Measurements from ENCODE around the gene F2RL1. TPM values are rescaled to one million over a fixed set of nuclear protein-coding genes. Genes with fewer than 3 reads are reported as not detected.
"Not testable (repeated sequence)": the region's sequence is repeated elsewhere in the genome, so short reads cannot be mapped to it uniquely, and the experiment has no call there.

Gene F2RL1
- total RNA-seq, 1 donor from 2014 or later, result 2.0 TPM

GRCh38 chr5:76845890-76846289 is 27.1 kb downstream of the F2RL1 start:
- Histone ChIP-seq H3K9me3 (replicated peaks) (no peaks in the 10 kb centered on the region), H3K36me3 (no peaks in the 10 kb centered on the region), H3K27ac (replicated peaks) (no peak overlapping the region), H3K4me1 (peaks cover 5% of the 10 kb centered on the region), H3K4me3 (no peak overlapping the region), H3K27me3 (ENCODE audit: low read depth) (peaks cover 17% of the 10 kb centered on the region)
- DNase-seq, result no peak
- intact Hi-C loops (cut with micrococcal nuclease), result no loop called here
- TF ChIP-seq, protein P1, sequence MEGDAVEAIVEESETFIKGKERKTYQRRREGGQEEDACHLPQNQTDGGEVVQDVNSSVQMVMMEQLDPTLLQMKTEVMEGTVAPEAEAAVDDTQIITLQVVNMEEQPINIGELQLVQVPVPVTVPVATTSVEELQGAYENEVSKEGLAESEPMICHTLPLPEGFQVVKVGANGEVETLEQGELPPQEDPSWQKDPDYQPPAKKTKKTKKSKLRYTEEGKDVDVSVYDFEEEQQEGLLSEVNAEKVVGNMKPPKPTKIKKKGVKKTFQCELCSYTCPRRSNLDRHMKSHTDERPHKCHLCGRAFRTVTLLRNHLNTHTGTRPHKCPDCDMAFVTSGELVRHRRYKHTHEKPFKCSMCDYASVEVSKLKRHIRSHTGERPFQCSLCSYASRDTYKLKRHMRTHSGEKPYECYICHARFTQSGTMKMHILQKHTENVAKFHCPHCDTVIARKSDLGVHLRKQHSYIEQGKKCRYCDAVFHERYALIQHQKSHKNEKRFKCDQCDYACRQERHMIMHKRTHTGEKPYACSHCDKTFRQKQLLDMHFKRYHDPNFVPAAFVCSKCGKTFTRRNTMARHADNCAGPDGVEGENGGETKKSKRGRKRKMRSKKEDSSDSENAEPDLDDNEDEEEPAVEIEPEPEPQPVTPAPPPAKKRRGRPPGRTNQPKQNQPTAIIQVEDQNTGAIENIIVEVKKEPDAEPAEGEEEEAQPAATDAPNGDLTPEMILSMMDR (IDR thresholded peaks at IDR 0.05; ENCODE audit: borderline replicate concordance), result no peak

DNA sequence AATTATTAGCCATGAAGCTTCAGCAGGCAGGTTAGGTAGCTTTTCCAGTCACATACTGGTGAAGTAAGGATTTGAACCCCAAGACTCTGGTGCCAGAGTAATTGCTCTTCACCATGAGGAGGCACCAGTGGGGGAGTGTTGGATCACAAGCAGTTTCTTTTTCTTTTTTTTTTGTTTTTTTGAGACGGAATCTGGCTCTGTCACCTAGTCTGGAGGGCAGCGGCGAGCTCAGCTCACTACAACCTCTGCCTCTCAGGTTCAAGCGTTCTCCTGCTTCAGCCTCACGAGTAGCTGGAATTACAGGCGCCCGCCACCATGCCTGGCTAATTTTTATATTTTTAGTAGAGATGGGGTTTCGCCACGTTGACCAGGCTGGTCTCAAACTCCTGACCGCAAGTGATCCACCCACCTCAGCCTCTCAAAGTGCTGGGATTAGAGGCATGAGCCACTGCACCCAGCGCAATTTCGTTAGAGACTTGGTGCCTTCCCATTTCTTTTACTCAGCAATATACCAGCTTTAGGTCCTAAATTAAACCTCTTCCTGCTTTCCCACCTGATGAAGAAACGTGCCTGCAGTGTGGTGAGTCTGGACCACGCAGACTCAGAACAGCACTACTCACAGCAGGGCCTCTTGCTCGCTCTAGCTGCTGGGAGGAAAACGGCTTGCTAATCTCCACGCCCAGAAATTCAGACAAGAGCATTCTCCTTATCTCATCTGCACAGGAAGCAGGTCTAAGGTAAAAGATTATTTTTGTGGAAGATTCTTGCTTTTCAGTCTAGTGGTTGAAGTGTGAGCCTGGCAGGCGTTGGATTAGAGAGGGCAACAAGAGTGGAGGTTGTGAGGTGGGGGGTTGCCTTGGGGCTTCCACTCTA is 30.8 kb downstream of the F2RL1 start, which contains the start of gene S100Z:
Gene S100Z, plus strand, starts transcription at position 596 of the 873 bp plus-strand sequence. CDS start 25,346 bp downstream, outside the sequence.
- peaks cover 23% of the 10 kb centered on the region for H3K4me1 ChIP-seq
- no peaks in the 10 kb centered on the region for H3K36me3 ChIP-seq
- H3K9me3 ChIP-seq (replicated peaks), result no peaks in the 10 kb centered on the region
- H3K4me3 ChIP-seq, result no peak within 1 kb of the TSS
- DNase-seq, result no peak
- H3K27ac ChIP-seq (replicated peaks), result peak within 1 kb of the TSS; percentile 43
- H3K27me3 ChIP-seq (ENCODE audit: low read depth), result peaks cover 17% of the 10 kb centered on the region
- intact Hi-C loops (cut with micrococcal nuclease), result no loop called here
- TF ChIP-seq, protein P1 (IDR thresholded peaks at IDR 0.05; ENCODE audit: borderline replicate concordance), result no peak

GRCh38 chr5:76850543-76851145 is 31.8 kb downstream of the F2RL1 start:
- Histone ChIP-seq H3K36me3 (no peaks in the 10 kb centered on the region), H3K27ac (replicated peaks) (peak overlapping the region; percentile 43), H3K4me3 (no peak overlapping the region), H3K4me1 (peaks cover 23% of the 10 kb centered on the region), H3K27me3 (ENCODE audit: low read depth) (peaks cover 17% of the 10 kb centered on the region), H3K9me3 (replicated peaks) (no peaks in the 10 kb centered on the region)
- DNase-seq, result no peak
- intact Hi-C loops (cut with micrococcal nuclease), result no loop called here
- TF ChIP-seq, protein P1 (IDR thresholded peaks at IDR 0.05; ENCODE audit: borderline replicate concordance), result no peak

GRCh38 chr5:76851728-76852369 is 33.0 kb downstream of the F2RL1 start:
- peak; percentile 26 for DNase-seq
- TF ChIP-seq, protein P1 (IDR thresholded peaks at IDR 0.05; ENCODE audit: borderline replicate concordance), result no peak
- H3K36me3 ChIP-seq, result no peaks in the 10 kb centered on the region
- no peak overlapping the region for H3K4me3 ChIP-seq
- peaks cover 23% of the 10 kb centered on the region for H3K4me1 ChIP-seq
- H3K9me3 ChIP-seq (replicated peaks), result no peaks in the 10 kb centered on the region
- H3K27me3 ChIP-seq (ENCODE audit: low read depth), result peaks cover 12% of the 10 kb centered on the region
- intact Hi-C loops (cut with micrococcal nuclease), result no loop called here
- peak overlapping the region; percentile 43 for H3K27ac ChIP-seq (replicated peaks)

DNA sequence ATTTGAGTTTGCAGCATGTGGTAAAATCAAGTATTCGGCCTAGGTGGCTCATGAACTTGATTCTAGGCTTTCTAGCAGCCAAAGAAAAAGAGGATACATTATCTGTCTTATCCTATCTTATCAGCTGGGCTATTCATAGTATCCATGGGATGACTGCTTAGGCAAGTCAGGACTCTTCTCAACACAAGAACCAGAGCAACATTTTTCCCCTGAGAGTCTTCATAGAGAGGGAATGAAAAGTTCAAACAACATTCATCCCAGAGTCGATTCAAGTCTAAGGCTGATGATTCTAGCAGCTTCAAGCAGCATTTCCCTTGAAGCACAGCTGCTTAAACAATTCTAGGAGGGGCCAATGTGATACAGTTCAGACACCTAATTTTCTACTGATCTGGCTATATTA is 33.9 kb downstream of the F2RL1 start:
- Histone ChIP-seq H3K27ac (replicated peaks) (peak overlapping the region; percentile 43), H3K4me1 (peaks cover 23% of the 10 kb centered on the region), H3K9me3 (replicated peaks) (no peaks in the 10 kb centered on the region), H3K36me3 (no peaks in the 10 kb centered on the region), H3K4me3 (no peak overlapping the region), H3K27me3 (ENCODE audit: low read depth) (peaks cover 7% of the 10 kb centered on the region)
- TF ChIP-seq, protein P1 (IDR thresholded peaks at IDR 0.05; ENCODE audit: borderline replicate concordance), result no peak
- DNase-seq, result no peak
- intact Hi-C loops (cut with micrococcal nuclease), result no loop called here

GRCh38 chr5:76853741-76854140 is 34.9 kb downstream of the F2RL1 start:
- intact Hi-C loops (cut with micrococcal nuclease); H3K4me3 ChIP-seq; H3K27ac ChIP-seq (replicated peaks); H3K9me3 ChIP-seq (replicated peaks); H3K36me3 ChIP-seq; DNase-seq; H3K27me3 ChIP-seq (ENCODE audit: low read depth): not testable (repeated sequence)
- H3K4me1 ChIP-seq, result peaks cover 23% of the 10 kb centered on the region
